DOHH2 (cell line): ENCODE results near the gene TTLL10.

Source experiments
- CTCF ChIP-seq: fragments of 200-600 bp; sonication (generic); IDR thresholded peaks from one replicate; pipeline ENCODE4 v1.5.1; 2014; ENCODE audit warnings: antibody characterized with exemption, mild to moderate bottlenecking, low read depth, low read length; ENCODE audit not compliant: poor library complexity, severe bottlenecking
- EZH2phosphoT487 ChIP-seq: fragments of 200-600 bp; sonication (generic); IDR thresholded peaks from 2 replicates; pipeline ENCODE4 v1.6.1; 2017; ENCODE audit warnings: borderline replicate concordance, mild to moderate bottlenecking, antibody characterized with exemption, low read length, moderate library complexity, mixed read lengths

- TF ChIP-seq CTCF: no peak
- TF ChIP-seq EZH2phosphoT487: no peak
Measured at GRCh38 chr1:1129381-1129821, 44.3 kb upstream of the TTLL10 start.
